Suprapubic skin (tissue), 4 donors: ENCODE measurements around the gene SIGLEC8. TPM values are rescaled to one million over a fixed set of nuclear protein-coding genes. Genes with fewer than 3 reads are reported as not detected.

ENCODE experiments used
- DNase-seq, 2 donors: peaks; one replicate each; pipeline ENCODE4 v3.0.0-alpha.2; 2019; ENCODE audit warnings: low spot score in 2 of 2
- H3K27ac ChIP-seq: fragments of 200-600 bp; sonication (generic); one replicate; pipeline ENCODE4 v1.5.1; 2019
- H3K27me3 ChIP-seq: fragments of 200-600 bp; sonication (generic); one replicate; pipeline ENCODE4 v1.5.1; 2019
- H3K36me3 ChIP-seq: fragments of 200-600 bp; sonication (generic); one replicate; pipeline ENCODE4 v1.5.1; 2019
- H3K4me1 ChIP-seq: fragments of 200-600 bp; sonication (generic); one replicate; pipeline ENCODE4 v1.5.1; 2019
- H3K4me3 ChIP-seq: fragments of 200-600 bp; sonication (generic); one replicate; pipeline ENCODE4 v1.5.1; 2019; ENCODE audit warnings: mild to moderate bottlenecking
- H3K9me3 ChIP-seq: fragments of 200-600 bp; sonication (generic); one replicate; pipeline ENCODE4 v1.5.1; 2019
- EP300 ChIP-seq: sonication (generic); formaldehyde crosslinking; IDR thresholded peaks from one replicate; pipeline ENCODE4 v1.6.1; 2017; ENCODE audit warnings: antibody characterized with exemption
- POLR2A ChIP-seq, 2 donors: fragments of 450-650 bp; IDR thresholded peaks; one replicate each; pipeline ENCODE4 v1.6.1; 2017; ENCODE audit warnings: antibody characterized with exemption in 2 of 2, mild to moderate bottlenecking in 2 of 2, moderate library complexity in 2 of 2
- POLR2AphosphoS5 ChIP-seq, 3 donors: sonication (generic); formaldehyde crosslinking; IDR thresholded peaks; one replicate each; pipeline ENCODE4 v1.6.1; 2017; ENCODE audit warnings: antibody characterized with exemption in 3 of 3
- WGBS: methylation state at CpG from one replicate; pipeline ENCODE4 v1.1.5; 2018; 5-methylcytosine and 5-hydroxymethylcytosine counted together
- total RNA-seq, 4 donors: library from RNA; depleted of rRNA; stranded (reverse); fragments of >200 nt; gene quantifications; one replicate each; pipeline ENCODE4 v1.1.0, GENCODE V29; 2016
- TF ChIP-seq, protein P1 (sequence below), 2 donors: fragments of 200-600 bp in 1 of 2; fragments of 450-650 bp in 1 of 2; sonication (generic) in 1 of 2; IDR thresholded peaks; one replicate each; pipeline ENCODE4 v1.5.1; 2016 to 2019; ENCODE audit warnings: antibody characterized with exemption in 2 of 2, mild to moderate bottlenecking in 1 of 2, moderate library complexity in 1 of 2

SIGLEC8 gene
- total RNA-seq, 4 donors from 2014 or later, result 0.21 to 1.0 TPM; not detected in 2

DNA sequence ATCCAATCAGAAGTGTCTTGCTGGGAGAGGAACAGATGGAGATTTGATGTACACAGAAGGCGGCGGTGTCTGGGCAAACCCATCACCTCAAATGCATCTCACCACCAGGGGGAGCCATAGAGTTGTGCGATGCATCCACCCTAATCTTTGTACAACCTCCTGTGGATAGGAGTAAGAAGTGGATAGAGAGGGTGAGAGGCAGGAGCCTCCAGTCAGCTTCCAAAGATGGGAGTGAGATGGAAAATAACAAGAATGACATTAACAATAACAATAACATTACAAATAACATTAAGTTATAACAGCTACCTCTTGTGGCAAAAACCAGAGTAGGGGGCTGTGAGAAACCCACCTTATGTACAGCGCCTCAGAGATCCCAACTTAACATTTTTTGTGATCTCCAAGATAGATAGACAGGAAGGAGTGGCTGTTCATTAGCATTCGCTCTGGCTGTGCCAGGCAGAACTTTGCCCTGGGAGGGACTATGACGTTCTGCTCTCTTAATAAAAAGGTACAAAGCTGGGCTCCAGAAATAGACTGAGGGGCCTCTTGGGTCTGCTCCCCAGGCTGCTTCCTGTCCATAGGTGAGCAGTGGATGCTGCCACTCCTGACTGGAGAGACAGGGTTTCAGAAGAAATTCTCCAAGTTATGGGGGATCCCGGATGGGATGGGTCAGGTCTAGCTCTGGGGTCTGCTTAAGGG lies 14.9 kb upstream of the SIGLEC8 start:
- H3K36me3 ChIP-seq, result no peaks in the 10 kb centered on the region
- no peaks in the 10 kb centered on the region for H3K4me1 ChIP-seq
- DNase-seq, result peak; percentile 81 to 87
- WGBS, result 27% methylated on average over 7 of the region's 7 CpGs
- no peaks in the 10 kb centered on the region for H3K9me3 ChIP-seq
- H3K27ac ChIP-seq, result no peak overlapping the region
- no peak overlapping the region for H3K4me3 ChIP-seq
- peaks cover 29% of the 10 kb centered on the region for H3K27me3 ChIP-seq
- TF ChIP-seq POLR2A (IDR thresholded peaks at IDR 0.05), result no peak
- TF ChIP-seq, protein P1, sequence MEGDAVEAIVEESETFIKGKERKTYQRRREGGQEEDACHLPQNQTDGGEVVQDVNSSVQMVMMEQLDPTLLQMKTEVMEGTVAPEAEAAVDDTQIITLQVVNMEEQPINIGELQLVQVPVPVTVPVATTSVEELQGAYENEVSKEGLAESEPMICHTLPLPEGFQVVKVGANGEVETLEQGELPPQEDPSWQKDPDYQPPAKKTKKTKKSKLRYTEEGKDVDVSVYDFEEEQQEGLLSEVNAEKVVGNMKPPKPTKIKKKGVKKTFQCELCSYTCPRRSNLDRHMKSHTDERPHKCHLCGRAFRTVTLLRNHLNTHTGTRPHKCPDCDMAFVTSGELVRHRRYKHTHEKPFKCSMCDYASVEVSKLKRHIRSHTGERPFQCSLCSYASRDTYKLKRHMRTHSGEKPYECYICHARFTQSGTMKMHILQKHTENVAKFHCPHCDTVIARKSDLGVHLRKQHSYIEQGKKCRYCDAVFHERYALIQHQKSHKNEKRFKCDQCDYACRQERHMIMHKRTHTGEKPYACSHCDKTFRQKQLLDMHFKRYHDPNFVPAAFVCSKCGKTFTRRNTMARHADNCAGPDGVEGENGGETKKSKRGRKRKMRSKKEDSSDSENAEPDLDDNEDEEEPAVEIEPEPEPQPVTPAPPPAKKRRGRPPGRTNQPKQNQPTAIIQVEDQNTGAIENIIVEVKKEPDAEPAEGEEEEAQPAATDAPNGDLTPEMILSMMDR (IDR thresholded peaks at IDR 0.05), result peak; percentile 53 to 79

DNA sequence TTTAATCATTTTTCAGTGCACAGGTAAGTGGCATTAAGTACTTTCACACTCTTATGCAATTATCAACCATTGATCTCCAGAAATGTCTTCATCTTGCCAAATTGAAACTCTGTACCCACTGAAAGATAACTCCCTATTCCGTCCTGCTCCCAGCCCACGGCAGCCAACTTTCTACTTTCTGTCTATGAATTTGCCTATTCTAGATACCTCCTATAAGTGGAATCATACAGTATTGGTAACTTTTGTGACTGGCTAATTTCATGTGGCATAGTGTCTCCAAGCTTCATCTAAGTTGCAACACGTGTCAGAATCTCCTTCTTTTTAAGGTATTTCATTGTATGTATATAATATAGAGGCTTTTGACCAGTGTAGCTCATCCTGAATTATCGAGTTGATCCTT lies 14.4 kb upstream of the SIGLEC8 start:
- 11% methylated on average over 4 of the region's 4 CpGs for WGBS
- Histone ChIP-seq H3K4me1 (no peaks in the 10 kb centered on the region), H3K4me3 (no peak overlapping the region), H3K27me3 (peaks cover 28% of the 10 kb centered on the region), H3K36me3 (no peaks in the 10 kb centered on the region), H3K27ac (no peak overlapping the region), H3K9me3 (no peaks in the 10 kb centered on the region)
- no peak for TF ChIP-seq POLR2A (IDR thresholded peaks at IDR 0.05)
- TF ChIP-seq EP300, result no peak
- TF ChIP-seq, protein P1 (IDR thresholded peaks at IDR 0.05), result no peak
- TF ChIP-seq POLR2AphosphoS5 (IDR thresholded peaks at IDR 0.05), result no peak
- no peak for DNase-seq

DNA sequence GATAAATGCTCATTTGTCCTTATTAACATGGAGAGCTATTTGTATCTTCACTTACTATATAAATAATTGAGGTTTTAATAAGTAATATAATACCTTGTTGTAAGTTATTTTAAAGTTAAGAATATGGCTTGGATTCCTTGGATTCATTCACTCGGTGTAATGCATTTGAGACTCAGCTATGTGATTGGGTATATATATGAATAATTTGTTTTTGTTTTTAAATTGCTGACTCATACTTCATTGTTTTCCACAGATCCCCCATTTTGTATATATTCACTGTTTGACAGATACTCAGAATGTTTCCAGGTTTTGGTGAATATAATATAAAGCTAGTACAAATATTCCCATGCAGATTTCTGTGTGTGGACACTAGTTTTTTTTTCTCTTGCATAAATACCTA lies 13.3 kb upstream of the SIGLEC8 start:
- H3K27me3 ChIP-seq, result peaks cover 28% of the 10 kb centered on the region

DNA sequence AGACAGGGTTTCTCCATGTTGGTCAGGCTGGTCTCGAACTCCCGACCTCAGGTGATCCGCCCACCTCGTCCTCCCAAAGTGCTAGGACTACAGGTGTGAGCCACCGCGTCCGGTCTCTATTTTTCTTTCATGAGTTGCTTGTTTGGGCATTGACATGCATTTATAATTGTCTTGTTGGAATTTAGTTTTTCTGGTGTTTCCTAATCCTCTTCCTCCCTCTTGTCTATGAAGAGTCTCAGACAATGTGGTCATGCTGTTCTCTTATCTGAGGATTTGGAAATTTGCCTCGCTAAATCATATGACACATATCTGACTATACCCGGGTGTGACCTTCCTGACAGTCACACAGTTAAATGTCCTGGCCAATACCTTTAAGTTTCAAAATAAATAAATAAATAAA lies 12.7 kb upstream of the SIGLEC8 start:
- Histone ChIP-seq H3K9me3 (no peaks in the 10 kb centered on the region), H3K4me1 (no peaks in the 10 kb centered on the region), H3K27ac (no peak overlapping the region), H3K27me3 (peaks cover 28% of the 10 kb centered on the region), H3K36me3 (no peaks in the 10 kb centered on the region), H3K4me3 (no peak overlapping the region)
- WGBS, result 75% methylated on average over 9 of the region's 9 CpGs
- DNase-seq, result no peak
- TF ChIP-seq, protein P1 (IDR thresholded peaks at IDR 0.05), result no peak
- no peak for TF ChIP-seq EP300
- TF ChIP-seq POLR2AphosphoS5 (IDR thresholded peaks at IDR 0.05), result no peak
- TF ChIP-seq POLR2A (IDR thresholded peaks at IDR 0.05), result no peak

More for the DNA sequence above, 13.3 kb upstream of the SIGLEC8 start:
- Histone ChIP-seq H3K4me3 (no peak overlapping the region), H3K36me3 (no peaks in the 10 kb centered on the region), H3K4me1 (no peaks in the 10 kb centered on the region), H3K27ac (no peak overlapping the region), H3K9me3 (no peaks in the 10 kb centered on the region)
- no peak for DNase-seq
- TF ChIP-seq POLR2A (IDR thresholded peaks at IDR 0.05), result no peak
- TF ChIP-seq, protein P1 (IDR thresholded peaks at IDR 0.05), result no peak
- TF ChIP-seq POLR2AphosphoS5 (IDR thresholded peaks at IDR 0.05), result no peak
- TF ChIP-seq EP300, result no peak
- 47% methylated on average over 1 of the region's 1 CpG for WGBS

DNA sequence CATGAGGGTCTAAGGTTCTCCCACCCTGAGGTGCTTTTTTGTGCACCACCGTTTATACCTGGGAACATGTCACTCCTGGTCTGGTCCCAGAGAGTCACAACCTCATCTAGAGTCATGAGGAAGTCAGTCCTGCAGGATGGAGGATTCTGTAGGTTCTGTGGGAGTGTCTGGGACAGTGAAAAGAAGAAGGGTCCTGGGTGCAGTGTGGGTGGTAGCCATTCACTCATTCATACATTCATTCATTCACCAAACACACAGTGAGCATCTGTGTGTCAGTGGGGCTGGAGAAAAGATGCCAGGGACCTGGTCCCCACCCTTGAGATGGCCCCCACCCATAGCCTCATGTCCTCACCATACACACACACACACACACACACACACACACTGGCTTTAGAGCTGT lies 11.4 kb upstream of the SIGLEC8 start:
- peak in 1 of 2 donors; percentile 28 for DNase-seq
- H3K27me3 ChIP-seq, result peaks cover 25% of the 10 kb centered on the region

More for the DNA sequence above, 11.4 kb upstream of the SIGLEC8 start:
- no peak overlapping the region for H3K4me3 ChIP-seq
- no peaks in the 10 kb centered on the region for H3K36me3 ChIP-seq
- no peaks in the 10 kb centered on the region for H3K4me1 ChIP-seq
- no peaks in the 10 kb centered on the region for H3K9me3 ChIP-seq
- no peak overlapping the region for H3K27ac ChIP-seq
- 86% methylated on average over 1 of the region's 1 CpG for WGBS
- no peak for TF ChIP-seq POLR2AphosphoS5 (IDR thresholded peaks at IDR 0.05)
- TF ChIP-seq, protein P1 (IDR thresholded peaks at IDR 0.05), result no peak
